Ectodermal cell (in vitro differentiated cells): ENCODE data around the gene TEX2.

Source experiments
- H3K27ac ChIP-seq: 2 replicates; pipeline ENCODE4 v1.7.0; 2013; ENCODE audit warnings: mild to moderate bottlenecking, low read depth, low read length; ENCODE audit not compliant: insufficient read depth, poor library complexity, severe bottlenecking
- H3K27me3 ChIP-seq: 2 replicates; pipeline ENCODE4 v1.7.0; 2013; ENCODE audit warnings: mild to moderate bottlenecking, low read length; ENCODE audit not compliant: insufficient read depth, control insufficient read depth, poor library complexity, severe bottlenecking
- H3K36me3 ChIP-seq: one replicate; pipeline ENCODE4 v1.7.0; 2013; ENCODE audit warnings: low read length; ENCODE audit not compliant: control insufficient read depth, insufficient read depth
- H3K4me1 ChIP-seq: one replicate; pipeline ENCODE4 v1.7.0; 2013; ENCODE audit warnings: low read length; ENCODE audit not compliant: control insufficient read depth, insufficient read depth
- H3K4me3 ChIP-seq: 2 replicates; pipeline ENCODE4 v1.7.0; 2013; ENCODE audit warnings: low read depth, low read length, control low read depth; ENCODE audit not compliant: insufficient read depth
- H3K9me3 ChIP-seq: 2 replicates; pipeline ENCODE4 v1.7.0; 2013; ENCODE audit warnings: mild to moderate bottlenecking, low read length, moderate library complexity; ENCODE audit not compliant: control insufficient read depth
- WGBS, 2 experiments: methylation state at CpG; one replicate each; pipeline ENCODE4 v1.1.7; 2013; ENCODE audit warnings: missing lambda C conversion rate in 2 of 2; 5-methylcytosine and 5-hydroxymethylcytosine counted together

TEX2 gene

DNA sequence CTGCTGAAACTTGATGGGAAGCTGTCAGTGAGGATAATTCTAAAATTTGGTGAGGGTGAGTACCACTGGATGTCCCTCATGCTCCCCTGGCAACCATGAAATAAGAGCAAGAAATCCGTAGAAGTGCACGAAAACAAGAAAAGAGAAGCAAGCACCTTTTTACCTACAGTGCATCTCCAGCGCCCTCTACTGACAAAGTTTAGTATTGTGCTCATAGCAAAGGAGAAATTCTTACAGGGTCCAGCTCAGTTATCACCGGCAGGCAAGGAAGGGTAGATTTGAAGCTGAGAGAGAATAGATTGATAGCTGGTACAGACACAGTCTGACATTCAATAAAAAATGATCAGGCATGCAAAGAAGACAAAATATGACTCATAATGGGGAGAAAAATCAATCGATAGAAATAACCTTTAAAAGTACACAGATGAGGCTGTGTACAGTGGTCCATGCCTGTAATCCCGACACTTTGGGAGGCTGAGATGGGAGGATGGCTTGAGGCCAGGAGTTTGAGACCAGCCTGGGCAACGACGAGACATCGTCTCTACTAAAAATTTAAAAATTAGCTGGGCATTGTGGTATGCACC lies 28.3 kb upstream of the TEX2 start:
- WGBS, 2 experiments, result 82 to 84% methylated on average over 9 of the region's 9 CpGs
- no peaks in the 10 kb centered on the region for H3K36me3 ChIP-seq
- H3K4me3 ChIP-seq, result no peak overlapping the region
- no peaks in the 10 kb centered on the region for H3K27me3 ChIP-seq
- H3K4me1 ChIP-seq, result no peaks in the 10 kb centered on the region
- peaks cover 5% of the 10 kb centered on the region for H3K9me3 ChIP-seq
- no peak overlapping the region for H3K27ac ChIP-seq

DNA sequence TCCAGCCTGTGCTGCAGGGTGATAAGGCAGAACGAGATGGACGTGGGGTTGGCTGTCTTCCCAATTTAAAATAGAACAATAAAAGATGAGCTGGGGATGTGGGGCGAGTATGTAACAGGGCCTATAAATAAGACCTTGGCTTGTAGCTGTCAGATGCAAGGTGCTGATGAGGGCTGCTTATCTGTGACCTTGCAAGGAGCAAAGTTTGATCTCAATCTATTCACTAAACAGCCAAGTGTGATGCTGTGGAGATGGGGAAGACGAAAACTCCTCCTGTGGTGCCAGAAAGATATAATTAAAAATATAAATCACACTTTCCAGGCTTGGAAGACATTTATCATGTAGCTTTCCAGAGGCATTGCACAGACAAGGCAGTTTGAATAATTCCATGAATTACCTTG lies 26.7 kb upstream of the TEX2 start:
- H3K36me3 ChIP-seq, result no peaks in the 10 kb centered on the region
- whole genome bisulfite sequencing, 2 experiments, result 87 to 93% methylated on average over 3 to 4 of the region's 4 CpGs
- no peak overlapping the region for H3K4me3 ChIP-seq
- H3K27ac ChIP-seq, result no peak overlapping the region
- H3K27me3 ChIP-seq, result no peaks in the 10 kb centered on the region
- H3K9me3 ChIP-seq, result peaks cover 5% of the 10 kb centered on the region
- H3K4me1 ChIP-seq, result no peaks in the 10 kb centered on the region

DNA sequence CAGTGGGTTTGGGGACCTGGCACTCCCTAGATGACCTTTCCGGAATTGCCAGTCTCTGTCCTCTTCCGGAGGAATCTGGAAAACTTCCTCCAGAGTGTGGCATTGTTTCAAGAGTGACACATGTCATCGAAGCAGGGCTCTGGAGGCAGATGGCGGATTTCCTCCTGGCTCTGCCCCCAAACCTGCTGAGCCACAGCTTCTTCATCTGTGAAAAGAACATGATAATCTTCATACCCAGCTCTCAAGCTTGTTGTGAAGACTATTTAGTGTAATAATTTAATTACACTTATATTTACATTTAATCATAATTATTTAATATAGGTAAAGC lies 19.7 kb upstream of the TEX2 start:
- H3K4me3 ChIP-seq, result no peak overlapping the region
- H3K27me3 ChIP-seq, result no peaks in the 10 kb centered on the region
- H3K4me1 ChIP-seq, result no peaks in the 10 kb centered on the region
- no peaks in the 10 kb centered on the region for H3K36me3 ChIP-seq
- H3K27ac ChIP-seq, result no peak overlapping the region
- 70 to 82% methylated on average over 4 of the region's 4 CpGs for WGBS, 2 experiments
- no peaks in the 10 kb centered on the region for H3K9me3 ChIP-seq

DNA sequence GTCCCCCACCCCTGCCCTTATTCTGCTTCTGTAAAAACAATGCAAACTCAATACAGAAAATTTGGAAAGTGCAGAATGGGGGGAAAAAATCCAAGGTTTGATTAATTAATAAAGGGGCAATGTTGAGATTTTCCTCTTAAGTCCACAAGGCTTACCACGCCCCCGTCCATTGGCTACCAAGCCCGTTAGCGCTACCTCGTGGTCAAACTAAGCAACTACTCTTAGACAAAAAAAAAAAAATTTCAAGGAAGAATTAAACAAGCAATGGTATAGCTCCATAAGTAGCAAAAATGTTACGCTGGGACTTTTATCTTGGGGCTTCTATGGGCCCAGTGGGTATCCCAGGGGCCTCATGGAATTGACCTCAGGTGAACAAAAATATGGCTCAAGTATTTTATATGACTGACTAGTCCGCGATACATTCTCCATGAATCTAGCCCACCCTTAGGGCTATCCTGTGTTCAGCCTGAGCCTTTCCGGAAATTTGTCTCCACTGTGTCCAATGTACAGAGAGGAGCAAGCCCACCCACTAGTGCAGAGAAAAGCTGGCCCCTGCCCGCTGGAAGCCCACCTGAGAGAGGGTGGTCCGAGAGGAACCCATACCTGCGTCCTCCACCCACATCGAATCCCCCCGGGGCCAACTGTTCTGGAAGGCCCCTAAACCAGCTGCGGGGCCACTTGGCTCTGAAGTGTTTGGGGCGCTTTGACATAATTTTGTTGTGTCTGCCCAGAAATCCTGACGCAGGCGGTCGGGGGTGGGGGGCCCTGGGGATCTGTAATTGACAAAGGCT lies 19.1 kb upstream of the TEX2 start:
- no peaks in the 10 kb centered on the region for H3K4me1 ChIP-seq
- no peaks in the 10 kb centered on the region for H3K9me3 ChIP-seq
- 63 to 66% methylated on average over 19 of the region's 19 CpGs for WGBS, 2 experiments
- H3K36me3 ChIP-seq, result no peaks in the 10 kb centered on the region
- no peaks in the 10 kb centered on the region for H3K27me3 ChIP-seq
- no peak overlapping the region for H3K27ac ChIP-seq
- H3K4me3 ChIP-seq, result no peak overlapping the region

DNA sequence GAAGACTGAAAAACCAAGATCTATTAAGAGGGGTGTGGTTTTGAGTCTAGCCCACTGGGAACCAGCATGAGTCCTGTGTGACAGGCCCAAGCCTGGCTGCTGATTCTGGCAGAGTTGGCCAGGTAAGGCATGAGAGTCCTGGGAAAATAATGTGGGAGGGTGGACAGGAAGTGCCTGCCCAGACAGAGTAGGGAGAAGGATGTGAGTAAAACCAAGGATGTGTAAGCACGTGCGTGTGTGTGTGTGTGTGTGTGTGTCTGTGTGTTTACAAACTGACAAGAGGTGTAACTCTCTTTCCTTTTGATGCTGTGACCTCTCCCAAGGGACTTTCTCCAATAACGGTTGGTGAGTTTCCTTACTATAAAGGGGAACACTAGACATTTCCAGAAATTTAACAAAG lies 15.6 kb upstream of the TEX2 start:
- Histone ChIP-seq H3K27ac (no peak overlapping the region), H3K4me1 (no peaks in the 10 kb centered on the region), H3K36me3 (no peaks in the 10 kb centered on the region), H3K9me3 (no peaks in the 10 kb centered on the region), H3K27me3 (no peaks in the 10 kb centered on the region), H3K4me3 (no peak overlapping the region)
- WGBS, 2 experiments, result 69 to 71% methylated on average over 2 to 3 of the region's 3 CpGs

DNA sequence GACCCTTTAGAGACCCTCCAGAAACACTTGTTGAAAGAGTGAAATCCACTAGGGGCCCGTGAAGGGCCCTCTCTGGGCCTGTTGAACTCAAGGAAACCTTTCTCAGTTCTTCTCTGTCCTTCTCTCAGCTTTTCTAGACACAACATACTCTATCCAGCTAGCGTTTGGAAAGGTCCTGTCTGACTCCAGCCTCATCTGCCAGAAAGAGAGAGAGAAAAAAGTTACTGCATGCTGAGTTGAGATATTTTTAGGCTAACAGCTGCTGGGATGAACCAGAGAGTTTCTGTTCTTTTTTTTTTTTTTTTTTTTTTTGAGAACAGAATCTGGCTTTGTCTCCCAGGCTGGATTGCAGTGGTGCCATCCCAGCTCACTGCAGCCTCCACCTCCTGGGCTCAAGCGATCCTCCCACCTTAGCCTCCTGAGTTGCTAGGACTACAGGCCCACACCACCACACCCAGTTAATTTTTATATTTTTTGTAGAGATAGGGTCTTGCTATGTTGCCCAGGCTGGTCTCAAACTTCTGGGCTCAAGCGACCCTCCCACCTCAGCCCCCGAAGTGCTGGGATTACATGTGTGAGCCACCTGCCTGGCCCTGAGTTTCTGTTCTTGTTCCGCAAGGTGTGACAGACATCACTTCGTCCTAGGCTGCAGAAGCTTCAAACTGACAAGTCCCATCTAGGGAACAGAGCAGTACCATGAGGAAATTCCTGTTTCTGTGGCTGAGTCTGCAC lies 14.9 kb upstream of the TEX2 start:
- Histone ChIP-seq H3K9me3 (no peaks in the 10 kb centered on the region), H3K36me3 (no peaks in the 10 kb centered on the region), H3K4me3 (no peak overlapping the region), H3K27me3 (no peaks in the 10 kb centered on the region), H3K4me1 (no peaks in the 10 kb centered on the region), H3K27ac (no peak overlapping the region)
- WGBS, 2 experiments, result 90 to 93% methylated on average over 6 to 7 of the region's 7 CpGs

DNA sequence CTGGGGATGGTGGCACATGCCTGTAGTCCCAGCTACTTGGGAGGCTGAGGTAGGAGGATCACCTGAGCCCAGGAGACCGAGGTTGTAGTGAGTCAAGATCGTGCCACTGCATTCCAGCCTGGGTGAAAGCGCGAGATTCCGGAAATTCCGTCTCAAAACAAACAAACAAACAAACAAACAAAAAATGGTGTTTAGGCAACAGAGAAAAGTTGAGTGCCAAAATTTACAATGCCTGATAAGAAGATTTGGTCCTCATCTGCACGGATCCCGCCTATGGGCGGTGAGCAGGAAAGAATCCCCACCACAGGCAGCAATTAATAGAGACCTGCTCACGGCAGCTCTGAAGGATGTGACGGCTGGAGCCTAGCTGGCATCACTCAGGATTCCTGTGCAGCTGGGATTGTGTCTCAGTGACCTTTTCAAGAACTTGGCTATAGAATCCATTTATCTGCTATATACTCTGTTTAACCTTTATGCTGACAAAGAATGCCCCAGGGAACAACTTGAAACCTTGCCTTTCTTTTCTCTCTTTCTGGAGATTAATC lies 14.0 kb upstream of the TEX2 start:
- 85 to 87% methylated on average over 11 of the region's 11 CpGs for whole genome bisulfite sequencing, 2 experiments
- Histone ChIP-seq H3K27me3 (no peaks in the 10 kb centered on the region), H3K4me3 (no peak overlapping the region), H3K4me1 (no peaks in the 10 kb centered on the region), H3K27ac (no peak overlapping the region), H3K36me3 (no peaks in the 10 kb centered on the region), H3K9me3 (no peaks in the 10 kb centered on the region)

DNA sequence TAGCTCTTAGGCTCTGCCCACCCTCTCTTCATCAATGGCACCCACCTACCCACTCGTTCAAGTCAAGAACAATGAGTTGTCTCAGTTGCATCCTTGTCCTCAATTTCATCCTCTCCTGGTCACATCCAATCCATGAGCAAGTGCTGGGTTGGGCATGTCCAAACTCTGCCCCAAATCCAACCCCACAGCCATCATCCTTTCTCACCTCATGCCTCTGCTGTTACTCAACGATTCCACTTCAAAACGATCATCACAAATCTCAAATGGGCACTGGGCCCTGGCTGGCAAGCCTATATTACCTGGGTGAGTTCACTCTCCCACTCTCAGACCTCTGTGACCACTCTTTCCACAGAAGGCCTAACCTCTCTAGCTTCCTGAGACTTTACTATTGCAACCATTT lies 12.0 kb upstream of the TEX2 start:
- Histone ChIP-seq H3K4me3 (no peak overlapping the region), H3K36me3 (no peaks in the 10 kb centered on the region), H3K27ac (no peak overlapping the region), H3K9me3 (no peaks in the 10 kb centered on the region), H3K27me3 (no peaks in the 10 kb centered on the region), H3K4me1 (peaks cover under 1% of the 10 kb centered on the region)
- 89 to 93% methylated on average over 3 of the region's 3 CpGs for WGBS, 2 experiments

DNA sequence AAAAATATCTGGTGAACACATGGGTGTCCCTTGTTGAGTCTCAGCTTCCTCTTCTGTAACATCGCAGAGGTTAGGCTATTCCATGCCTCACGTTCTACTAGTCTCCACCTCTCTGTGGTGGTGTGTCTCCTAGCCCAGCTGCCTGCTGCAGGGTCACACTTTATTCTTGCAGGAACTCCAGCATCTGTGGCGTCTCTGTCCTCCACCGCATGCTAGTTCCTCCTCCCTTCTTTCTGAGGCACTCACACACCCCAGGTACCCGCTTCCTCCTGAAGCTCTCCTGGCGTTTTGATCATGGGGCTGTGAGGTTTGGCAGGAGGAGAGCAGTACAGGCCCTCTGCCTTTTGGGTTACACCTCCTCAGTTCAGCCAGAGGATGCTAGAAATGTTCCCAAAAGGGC lies 9.9 kb upstream of the TEX2 start:
- Histone ChIP-seq H3K4me3 (no peak overlapping the region), H3K36me3 (no peaks in the 10 kb centered on the region), H3K9me3 (no peaks in the 10 kb centered on the region), H3K27ac (no peak overlapping the region), H3K27me3 (no peaks in the 10 kb centered on the region), H3K4me1 (peaks cover 4% of the 10 kb centered on the region)
- 90 to 94% methylated on average over 6 of the region's 6 CpGs for WGBS, 2 experiments

DNA sequence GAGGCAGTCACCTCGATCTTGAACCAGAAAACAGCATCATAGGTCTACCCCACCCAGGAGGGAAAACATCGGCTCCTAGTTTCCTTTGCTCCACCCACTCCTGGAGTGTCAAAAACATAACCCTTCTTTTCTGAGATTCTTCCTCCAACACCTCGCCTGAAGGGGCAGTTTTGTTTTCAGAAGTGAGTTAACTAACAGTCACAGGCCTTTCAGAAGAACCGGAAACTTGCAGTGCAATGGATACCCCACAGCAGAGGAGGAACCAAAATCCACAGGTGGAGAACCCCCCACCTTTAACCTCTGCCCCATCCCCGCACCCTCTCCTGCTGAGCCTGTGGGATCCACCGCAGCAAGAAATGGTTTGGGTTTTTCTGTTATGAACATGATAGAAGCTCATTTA lies 7.8 kb upstream of the TEX2 start:
- no peak overlapping the region for H3K27ac ChIP-seq
- no peaks in the 10 kb centered on the region for H3K36me3 ChIP-seq
- no peaks in the 10 kb centered on the region for H3K27me3 ChIP-seq
- H3K9me3 ChIP-seq, result no peaks in the 10 kb centered on the region
- WGBS, 2 experiments, result 93 to 95% methylated on average over 5 to 6 of the region's 6 CpGs
- H3K4me3 ChIP-seq, result no peak overlapping the region
- peaks cover 4% of the 10 kb centered on the region for H3K4me1 ChIP-seq
